ENCODE data around the gene NABP2. TPM values are rescaled to one million over a fixed set of nuclear protein-coding genes. Genes with fewer than 3 reads are reported as not detected.

NABP2 gene
- total and polyA plus RNA-seq, 3 donors from 2014 or later: 27.5 to 40.8 (median 30.4) TPM

GRCh38 chr12:56257491-56258067 lies 33.4 kb downstream of the NABP2 start:
- intact Hi-C loops (cut with DNase I; ENCODE audit: low total_unique reads): no loop called here
- Histone ChIP-seq H3K9me3 (no peaks in the 10 kb centered on the region), H3K27ac (peak overlapping the region; percentile 81 to 92), H3K4me1 (peaks cover 14% of the 10 kb centered on the region), H3K36me3 (ENCODE audit: low read depth, missing control alignments) (no peaks in the 10 kb centered on the region), H3K27me3 (no peaks in the 10 kb centered on the region), H3K4me3 (peak overlapping the region; percentile 87 to 93)
- no peak for TF ChIP-seq CTCF (IDR thresholded peaks at IDR 0.05)
- TF ChIP-seq POLR2A (IDR thresholded peaks at IDR 0.05): no peak
- DNase-seq: peak; percentile 37
- WGBS, 2 donors: 0% methylated on average over 6 to 27 of the region's 27 CpGs

- Histone ChIP-seq H3K36me3 (ENCODE audit: low read depth, missing control alignments) (no peaks in the 10 kb centered on the region), H3K4me3 (peak within 1 kb of the TSS; percentile 87 to 93), H3K27me3 (no peaks in the 10 kb centered on the region), H3K27ac (peak within 1 kb of the TSS; percentile 81 to 92), H3K4me1 (peaks cover 14% of the 10 kb centered on the region), H3K9me3 (no peaks in the 10 kb centered on the region)
- DNase-seq: peak; percentile 78
- intact Hi-C loops (cut with DNase I; ENCODE audit: low total_unique reads): no loop called here
- WGBS, 2 donors: 0 to 1% methylated on average over 9 to 73 of the region's 78 CpGs
- TF ChIP-seq POLR2A (IDR thresholded peaks at IDR 0.05) (no peak), CTCF (IDR thresholded peaks at IDR 0.05) (peak; percentile 60 to 79 (median 68))
Observed at GRCh38 chr12:56258068-56258819, 34.1 kb downstream of the NABP2 start, which contains the start of gene ANKRD52. TSS of gene ANKRD52 (minus strand) at chr12:56258384. CDS start at chr12:56258269, 115 bp downstream.

- TF ChIP-seq CTCF (IDR thresholded peaks at IDR 0.05): no peak
- no peaks in the 10 kb centered on the region for H3K27me3 ChIP-seq
- H3K4me1 ChIP-seq: peaks cover 14% of the 10 kb centered on the region
- intact Hi-C loops (cut with DNase I; ENCODE audit: low total_unique reads): no loop called here
- 4% methylated on average over 9 of the region's 9 CpGs for WGBS, 2 donors
- peak overlapping the region; percentile 73 to 92 for H3K27ac ChIP-seq
- peak overlapping the region; percentile 87 to 93 for H3K4me3 ChIP-seq
- H3K36me3 ChIP-seq (ENCODE audit: low read depth, missing control alignments): no peaks in the 10 kb centered on the region
- no peak for DNase-seq
- no peaks in the 10 kb centered on the region for H3K9me3 ChIP-seq
Observed at GRCh38 chr12:56258820-56259183, 34.7 kb downstream of the NABP2 start.

GRCh38 chr12:56260380-56260779 lies 36.2 kb downstream of the NABP2 start:
- WGBS, 2 donors: 88 to 89% methylated on average over 8 of the region's 8 CpGs
- peaks cover 14% of the 10 kb centered on the region for H3K4me1 ChIP-seq
- H3K27me3 ChIP-seq: no peaks in the 10 kb centered on the region
- intact Hi-C loops (cut with DNase I; ENCODE audit: low total_unique reads): no loop called here
- H3K27ac ChIP-seq: no peak overlapping the region
- H3K36me3 ChIP-seq (ENCODE audit: low read depth, missing control alignments): no peaks in the 10 kb centered on the region
- no peak for DNase-seq
- TF ChIP-seq POLR2A (IDR thresholded peaks at IDR 0.05): no peak
- no peak for TF ChIP-seq CTCF (IDR thresholded peaks at IDR 0.05)
- no peaks in the 10 kb centered on the region for H3K9me3 ChIP-seq
- H3K4me3 ChIP-seq: no peak overlapping the region

All from testis (tissue), 3 donors.